A549 (cell line): ENCODE measurements around the gene FBXL13. TPM values are rescaled to one million over a fixed set of nuclear protein-coding genes. Genes with fewer than 3 reads are reported as not detected.
A peak's percentile ranks its signal among the peaks of the same experiment; 100 is the strongest.

Experiments used
- ATAC-seq, 2 experiments: fragments of 200-7000 bp in 1 of 2; fragments of >200 bp in 1 of 2; cut with Nextera tagmentation in 1 of 2; cut with Tn5 transposase in 1 of 2; 3 replicates each; pipeline versions ENCODE4 v1.8.0 to v1.9.1; 2018 to 2020; ENCODE audit warnings: mild to moderate bottlenecking in 1 of 2, moderate library complexity in 1 of 2
- CTCF ChIA-PET: fragments of 300-600 bp; sonication (Branson Sonifier 250); formaldehyde crosslinking; extraction: SDS; loops from one replicate; lab custom pipeline; 2021; ENCODE audit warnings: antibody characterized with exemption, inconsistent platforms; lab: Yijun Ruan, JAX
- POLR2A ChIA-PET: fragments of 350-600 bp; formaldehyde crosslinking; extraction: SDS; loops from one replicate; lab custom pipeline; 2021; ENCODE audit warnings: antibody characterized with exemption, inconsistent platforms; lab: Yijun Ruan, JAX
- DNase-seq, 2 experiments: peaks; one replicate each; pipeline versions ENCODE4 v3.0.0 to v3.0.0-alpha.2; 2011 to 2016; ENCODE audit warnings: low read depth in 1 of 2, low spot score in 1 of 2
- FAIRE-seq: peaks from 2 replicates; lab custom pipeline; 2011; peaks lifted over from hg19 to GRCh38; lab: Jason Lieb, UNC
- H3K27ac ChIP-seq, 2 experiments: fragments of >200 bp; sonication (Bioruptor Twin); formaldehyde crosslinking; 3 replicates each; pipeline ENCODE4 v1.5.1; 2016 to 2017
- H3K4me1 ChIP-seq: fragments of >200 bp; sonication (Bioruptor Twin); formaldehyde crosslinking; 3 replicates; pipeline ENCODE4 v1.6.1; 2016
- H3K4me2 ChIP-seq: fragments of >200 bp; sonication (Bioruptor Twin); formaldehyde crosslinking; 3 replicates; pipeline ENCODE4 v1.6.1; 2016
- H3K4me3 ChIP-seq: fragments of >200 bp; sonication (Bioruptor Twin); formaldehyde crosslinking; 3 replicates; pipeline ENCODE4 v1.5.1; 2016
- H3K9me3 ChIP-seq: fragments of >200 bp; sonication (Bioruptor Twin); formaldehyde crosslinking; 3 replicates; pipeline ENCODE4 v1.6.1; 2016
- CHD2 ChIP-seq: fragments of 150-350 bp; IDR thresholded peaks from 2 replicates; pipeline ENCODE4 v1.6.1; 2014; ENCODE audit warnings: low read length; ENCODE audit not compliant: partially characterized antibody
- FOSB ChIP-seq: fragments of 250-450 bp; sonication (Bioruptor Pico); IDR thresholded peaks from 2 replicates; pipeline ENCODE4 v1.5.0; 2020; ENCODE audit warnings: mild to moderate bottlenecking, moderate library complexity
- FOSL2 ChIP-seq, 2 experiments: fragments of 450-650 bp in 1 of 2; fragments of >200 bp in 1 of 2; sonication (Bioruptor Twin) in 1 of 2; formaldehyde crosslinking; IDR thresholded peaks; 2 replicates each; pipeline versions ENCODE4 v1.5.0 to v1.6.1; 2016 to 2020; ENCODE audit warnings: mild to moderate bottlenecking in 1 of 2, moderate library complexity in 1 of 2
- GATA3 ChIP-seq: IDR thresholded peaks from 2 replicates; pipeline ENCODE4 v1.6.1; 2012; ENCODE audit warnings: borderline replicate concordance
- HDAC2 ChIP-seq: fragments of 200-600 bp; sonication (generic); IDR thresholded peaks from 2 replicates; pipeline ENCODE4 v1.6.1; 2016
- HEYL ChIP-seq: fragments of 250-450 bp; sonication (Bioruptor Pico); IDR thresholded peaks from 2 replicates; pipeline ENCODE4 v1.8.0; 2021; ENCODE audit warnings: mild to moderate bottlenecking, moderate library complexity
- HOXA7 ChIP-seq: fragments of 250-450 bp; sonication (Bioruptor Pico); IDR thresholded peaks from 2 replicates; pipeline ENCODE4 v1.5.0; 2020; ENCODE audit warnings: mild to moderate bottlenecking, moderate library complexity
- HOXB13 ChIP-seq: fragments of 250-450 bp; sonication (Bioruptor Pico); IDR thresholded peaks from 2 replicates; pipeline ENCODE4 v1.5.0; 2020; ENCODE audit warnings: low read depth, mild to moderate bottlenecking, moderate library complexity
- KDM1A ChIP-seq: fragments of 200-600 bp; sonication (generic); IDR thresholded peaks from 2 replicates; pipeline ENCODE4 v1.6.1; 2016; ENCODE audit warnings: low read depth, mild to moderate bottlenecking
- MAFK ChIP-seq: fragments of 450-650 bp; IDR thresholded peaks from 2 replicates; pipeline ENCODE4 v1.6.1; 2014; ENCODE audit not compliant: partially characterized antibody
- NR3C1 ChIP-seq: fragments of >200 bp; sonication (Bioruptor Twin); formaldehyde crosslinking; IDR thresholded peaks from 3 replicates; pipeline ENCODE4 v1.6.1; 2017
- RAD21 ChIP-seq, 2 experiments: fragments of >200 bp in 1 of 2; sonication (Bioruptor Twin) in 1 of 2; formaldehyde crosslinking in 1 of 2; IDR thresholded peaks in 1 of 2; conservative IDR thresholded peaks in 1 of 2; 2 replicates in 1 of 2; 3 replicates in 1 of 2; pipeline ENCODE4 v1.6.1; 2012 to 2018; ENCODE audit warnings: inconsistent platforms in 1 of 2
- RARB ChIP-seq: fragments of 250-450 bp; sonication (Bioruptor Pico); IDR thresholded peaks from 2 replicates; pipeline ENCODE4 v1.8.0; 2021; ENCODE audit warnings: mild to moderate bottlenecking, moderate library complexity
- RFX5 ChIP-seq: fragments of 450-650 bp; IDR thresholded peaks from 2 replicates; pipeline ENCODE4 v1.7.1; 2014; ENCODE audit warnings: antibody characterized with exemption, mild to moderate bottlenecking, moderate library complexity
- RNF2 ChIP-seq: fragments of 200-600 bp; sonication (generic); IDR thresholded peaks from 2 replicates; pipeline ENCODE4 v1.6.1; 2016; ENCODE audit warnings: low read depth, mild to moderate bottlenecking, antibody characterized with exemption, moderate library complexity, borderline replicate concordance
- SREBF2 ChIP-seq: fragments of 450-650 bp; IDR thresholded peaks from 2 replicates; pipeline ENCODE4 v1.6.1; 2014; ENCODE audit warnings: mild to moderate bottlenecking, moderate library complexity
- TFCP2L1 ChIP-seq: fragments of 250-450 bp; sonication (Bioruptor Pico); IDR thresholded peaks from 2 replicates; pipeline ENCODE4 v1.5.0; 2021; ENCODE audit warnings: mild to moderate bottlenecking
- ZC3H11A ChIP-seq: fragments of 450-650 bp; IDR thresholded peaks from 2 replicates; pipeline ENCODE4 v1.6.1; 2014; ENCODE audit warnings: antibody characterized with exemption, mild to moderate bottlenecking
- ZNF302 ChIP-seq: fragments of 250-450 bp; sonication (Bioruptor Pico); IDR thresholded peaks from 2 replicates; pipeline ENCODE4 v1.9.0; 2021; ENCODE audit warnings: inconsistent platforms, mild to moderate bottlenecking, moderate library complexity
- WGBS: methylation state at CpG from one replicate; pipeline ENCODE4 v1.1.6; 2017; ENCODE audit errors: missing lambda C conversion rate; 5-methylcytosine and 5-hydroxymethylcytosine counted together
- polyA plus RNA-seq, 4 experiments: library from polyadenylated mRNA; depleted of rRNA in 3 of 4; stranded (reverse); fragments of >200 nt; fragmentation: RNase III in 1 of 4; extraction: RNeasy Plus Mini Kit Qiagen cat#74134 plus additional on column Dnase treatment in 1 of 4; gene quantifications; 2 replicates in 3 of 4; 3 replicates in 1 of 4; pipeline ENCODE4 v1.2.3, GENCODE V29; 2011 to 2017
- TF ChIP-seq, protein P1 (sequence below): fragments of 200-600 bp; sonication (generic); IDR thresholded peaks from 2 replicates; pipeline ENCODE4 v1.6.1; 2016; ENCODE audit warnings: antibody characterized with exemption, mild to moderate bottlenecking, moderate library complexity
- TF ChIP-seq, protein P2 (sequence below): IDR thresholded peaks from 2 replicates; pipeline ENCODE4 v1.6.1; 2012; ENCODE audit warnings: low read depth, borderline replicate concordance
- TF ChIP-seq, protein P3 (sequence below): fragments of 250-450 bp; sonication (Bioruptor Pico); IDR thresholded peaks from 2 replicates; pipeline ENCODE4 v1.5.0; 2020; ENCODE audit warnings: low read depth, mild to moderate bottlenecking, moderate library complexity
- TF ChIP-seq, protein P4 (sequence below): fragments of 450-650 bp; IDR thresholded peaks from 2 replicates; pipeline ENCODE4 v1.6.1; 2014; ENCODE audit warnings: antibody characterized with exemption
- TF ChIP-seq, protein P5 (sequence below): fragments of 150-350 bp; IDR thresholded peaks from 2 replicates; pipeline ENCODE4 v1.6.1; 2014; ENCODE audit warnings: low read depth, mild to moderate bottlenecking, low read length
- TF ChIP-seq, protein P6 (sequence below): fragments of >200 bp; sonication (Bioruptor Twin); formaldehyde crosslinking; IDR thresholded peaks from 3 replicates; pipeline ENCODE4 v1.5.1; 2016

The FBXL13 gene
- polyA plus RNA-seq, 2 of the 4 experiments (the other 2 are of a cell fraction): 0.45 to 0.70 TPM

DNA sequence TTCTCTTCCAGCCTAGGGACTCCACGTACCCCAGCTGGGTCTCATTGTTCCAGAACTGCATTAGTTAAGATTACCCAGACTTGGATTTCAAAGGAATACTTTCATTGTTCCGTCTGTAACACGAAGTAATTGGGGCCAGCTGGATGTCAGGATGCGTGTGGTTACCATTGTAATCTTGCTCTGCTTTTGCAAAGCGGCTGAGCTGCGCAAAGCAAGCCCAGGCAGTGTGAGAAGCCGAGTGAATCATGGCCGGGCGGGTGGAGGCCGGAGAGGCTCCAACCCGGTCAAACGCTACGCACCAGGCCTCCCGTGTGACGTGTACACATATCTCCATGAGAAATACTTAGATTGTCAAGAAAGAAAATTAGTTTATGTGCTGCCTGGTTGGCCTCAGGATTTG is 140.8 kb downstream of the FBXL13 start:
- ATAC-seq (no peak), DNase-seq (no peak), FAIRE-seq (no peak)
- WGBS: 94% methylated on average over 15 of the region's 15 CpGs
- H3K4me2 ChIP-seq: no peak overlapping the region
- H3K4me1 ChIP-seq: no peaks in the 10 kb centered on the region
- CTCF ChIA-PET: interaction anchor here (1.0 kb wide), 1 partner anchor 8 kb away, joined by 3 read pairs; no protein-coding TSS in a partner anchor
- no peak overlapping the region for H3K4me3 ChIP-seq
- POLR2A ChIA-PET: no interaction called here
- TF ChIP-seq SREBF2 (no peak), ZNF302 (CRISPR knock-in tag) (no peak), CHD2 (no peak), MAFK (no peak), RFX5 (no peak), FOSL2 (IDR thresholded peaks at IDR 0.05) (no peak), FOSL2 (CRISPR knock-in tag; IDR thresholded peaks at IDR 0.05) (no peak), HOXB13 (CRISPR knock-in tag) (no peak), RNF2 (no peak), RARB (CRISPR knock-in tag) (no peak), HDAC2 (no peak)
- TF ChIP-seq, protein P1, sequence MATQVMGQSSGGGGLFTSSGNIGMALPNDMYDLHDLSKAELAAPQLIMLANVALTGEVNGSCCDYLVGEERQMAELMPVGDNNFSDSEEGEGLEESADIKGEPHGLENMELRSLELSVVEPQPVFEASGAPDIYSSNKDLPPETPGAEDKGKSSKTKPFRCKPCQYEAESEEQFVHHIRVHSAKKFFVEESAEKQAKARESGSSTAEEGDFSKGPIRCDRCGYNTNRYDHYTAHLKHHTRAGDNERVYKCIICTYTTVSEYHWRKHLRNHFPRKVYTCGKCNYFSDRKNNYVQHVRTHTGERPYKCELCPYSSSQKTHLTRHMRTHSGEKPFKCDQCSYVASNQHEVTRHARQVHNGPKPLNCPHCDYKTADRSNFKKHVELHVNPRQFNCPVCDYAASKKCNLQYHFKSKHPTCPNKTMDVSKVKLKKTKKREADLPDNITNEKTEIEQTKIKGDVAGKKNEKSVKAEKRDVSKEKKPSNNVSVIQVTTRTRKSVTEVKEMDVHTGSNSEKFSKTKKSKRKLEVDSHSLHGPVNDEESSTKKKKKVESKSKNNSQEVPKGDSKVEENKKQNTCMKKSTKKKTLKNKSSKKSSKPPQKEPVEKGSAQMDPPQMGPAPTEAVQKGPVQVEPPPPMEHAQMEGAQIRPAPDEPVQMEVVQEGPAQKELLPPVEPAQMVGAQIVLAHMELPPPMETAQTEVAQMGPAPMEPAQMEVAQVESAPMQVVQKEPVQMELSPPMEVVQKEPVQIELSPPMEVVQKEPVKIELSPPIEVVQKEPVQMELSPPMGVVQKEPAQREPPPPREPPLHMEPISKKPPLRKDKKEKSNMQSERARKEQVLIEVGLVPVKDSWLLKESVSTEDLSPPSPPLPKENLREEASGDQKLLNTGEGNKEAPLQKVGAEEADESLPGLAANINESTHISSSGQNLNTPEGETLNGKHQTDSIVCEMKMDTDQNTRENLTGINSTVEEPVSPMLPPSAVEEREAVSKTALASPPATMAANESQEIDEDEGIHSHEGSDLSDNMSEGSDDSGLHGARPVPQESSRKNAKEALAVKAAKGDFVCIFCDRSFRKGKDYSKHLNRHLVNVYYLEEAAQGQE: no peak
- TF ChIP-seq, protein P2, sequence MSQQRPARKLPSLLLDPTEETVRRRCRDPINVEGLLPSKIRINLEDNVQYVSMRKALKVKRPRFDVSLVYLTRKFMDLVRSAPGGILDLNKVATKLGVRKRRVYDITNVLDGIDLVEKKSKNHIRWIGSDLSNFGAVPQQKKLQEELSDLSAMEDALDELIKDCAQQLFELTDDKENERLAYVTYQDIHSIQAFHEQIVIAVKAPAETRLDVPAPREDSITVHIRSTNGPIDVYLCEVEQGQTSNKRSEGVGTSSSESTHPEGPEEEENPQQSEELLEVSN: no peak
- TF ChIP-seq, protein P3, sequence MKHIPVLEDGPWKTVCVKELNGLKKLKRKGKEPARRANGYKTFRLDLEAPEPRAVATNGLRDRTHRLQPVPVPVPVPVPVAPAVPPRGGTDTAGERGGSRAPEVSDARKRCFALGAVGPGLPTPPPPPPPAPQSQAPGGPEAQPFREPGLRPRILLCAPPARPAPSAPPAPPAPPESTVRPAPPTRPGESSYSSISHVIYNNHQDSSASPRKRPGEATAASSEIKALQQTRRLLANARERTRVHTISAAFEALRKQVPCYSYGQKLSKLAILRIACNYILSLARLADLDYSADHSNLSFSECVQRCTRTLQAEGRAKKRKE (CRISPR knock-in tag): no peak
- TF ChIP-seq, protein P4, sequence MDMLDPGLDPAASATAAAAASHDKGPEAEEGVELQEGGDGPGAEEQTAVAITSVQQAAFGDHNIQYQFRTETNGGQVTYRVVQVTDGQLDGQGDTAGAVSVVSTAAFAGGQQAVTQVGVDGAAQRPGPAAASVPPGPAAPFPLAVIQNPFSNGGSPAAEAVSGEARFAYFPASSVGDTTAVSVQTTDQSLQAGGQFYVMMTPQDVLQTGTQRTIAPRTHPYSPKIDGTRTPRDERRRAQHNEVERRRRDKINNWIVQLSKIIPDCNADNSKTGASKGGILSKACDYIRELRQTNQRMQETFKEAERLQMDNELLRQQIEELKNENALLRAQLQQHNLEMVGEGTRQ: no peak
- no peaks in the 10 kb centered on the region for H3K9me3 ChIP-seq
- H3K27ac ChIP-seq: no peak overlapping the region

DNA sequence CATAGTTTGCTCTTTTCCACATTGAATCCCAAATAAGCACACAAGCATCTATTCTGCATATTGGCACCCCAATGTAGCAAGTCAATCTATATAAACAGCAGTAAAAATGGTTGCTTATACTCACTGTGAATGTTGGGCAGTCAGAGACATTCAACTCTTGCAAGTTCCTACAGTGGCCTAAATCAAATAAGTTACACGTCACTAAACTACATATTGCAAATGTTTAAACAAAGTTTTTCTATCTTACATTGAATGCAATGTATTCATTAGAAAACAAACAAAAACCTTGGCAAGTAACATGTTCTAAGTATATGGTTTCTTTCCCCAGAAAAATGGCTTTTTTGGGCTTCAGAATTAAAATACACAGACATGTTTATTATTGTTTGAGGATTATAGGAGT is 142.8 kb downstream of the FBXL13 start:
- DNase-seq: no peak
- Histone ChIP-seq H3K4me3 (no peak overlapping the region), H3K9me3 (no peaks in the 10 kb centered on the region), H3K27ac (no peak overlapping the region)
- no peak for TF ChIP-seq ZC3H11A
- no peak for TF ChIP-seq RAD21 (conservative IDR thresholded peaks at IDR 0.05 in 1 of 2, IDR thresholded peaks at IDR 0.05 in 1 of 2)
- TF ChIP-seq FOSB (CRISPR knock-in tag): no peak
- no peak for TF ChIP-seq HOXA7 (CRISPR knock-in tag)
- TF ChIP-seq, protein P5, sequence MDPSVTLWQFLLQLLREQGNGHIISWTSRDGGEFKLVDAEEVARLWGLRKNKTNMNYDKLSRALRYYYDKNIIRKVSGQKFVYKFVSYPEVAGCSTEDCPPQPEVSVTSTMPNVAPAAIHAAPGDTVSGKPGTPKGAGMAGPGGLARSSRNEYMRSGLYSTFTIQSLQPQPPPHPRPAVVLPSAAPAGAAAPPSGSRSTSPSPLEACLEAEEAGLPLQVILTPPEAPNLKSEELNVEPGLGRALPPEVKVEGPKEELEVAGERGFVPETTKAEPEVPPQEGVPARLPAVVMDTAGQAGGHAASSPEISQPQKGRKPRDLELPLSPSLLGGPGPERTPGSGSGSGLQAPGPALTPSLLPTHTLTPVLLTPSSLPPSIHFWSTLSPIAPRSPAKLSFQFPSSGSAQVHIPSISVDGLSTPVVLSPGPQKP: no peak
- no peak for TF ChIP-seq KDM1A
- TF ChIP-seq NR3C1: no peak
- no peak for TF ChIP-seq TFCP2L1 (CRISPR knock-in tag)
- TF ChIP-seq, protein P6, sequence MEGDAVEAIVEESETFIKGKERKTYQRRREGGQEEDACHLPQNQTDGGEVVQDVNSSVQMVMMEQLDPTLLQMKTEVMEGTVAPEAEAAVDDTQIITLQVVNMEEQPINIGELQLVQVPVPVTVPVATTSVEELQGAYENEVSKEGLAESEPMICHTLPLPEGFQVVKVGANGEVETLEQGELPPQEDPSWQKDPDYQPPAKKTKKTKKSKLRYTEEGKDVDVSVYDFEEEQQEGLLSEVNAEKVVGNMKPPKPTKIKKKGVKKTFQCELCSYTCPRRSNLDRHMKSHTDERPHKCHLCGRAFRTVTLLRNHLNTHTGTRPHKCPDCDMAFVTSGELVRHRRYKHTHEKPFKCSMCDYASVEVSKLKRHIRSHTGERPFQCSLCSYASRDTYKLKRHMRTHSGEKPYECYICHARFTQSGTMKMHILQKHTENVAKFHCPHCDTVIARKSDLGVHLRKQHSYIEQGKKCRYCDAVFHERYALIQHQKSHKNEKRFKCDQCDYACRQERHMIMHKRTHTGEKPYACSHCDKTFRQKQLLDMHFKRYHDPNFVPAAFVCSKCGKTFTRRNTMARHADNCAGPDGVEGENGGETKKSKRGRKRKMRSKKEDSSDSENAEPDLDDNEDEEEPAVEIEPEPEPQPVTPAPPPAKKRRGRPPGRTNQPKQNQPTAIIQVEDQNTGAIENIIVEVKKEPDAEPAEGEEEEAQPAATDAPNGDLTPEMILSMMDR: no peak
- TF ChIP-seq HEYL: no peak
- TF ChIP-seq GATA3: no peak
- TF ChIP-seq HOXB13 (CRISPR knock-in tag): no peak
- TF ChIP-seq, protein P2: no peak
- TF ChIP-seq, all 56 proteins: peak for 0
- Histone ChIP-seq H3K4me2 (0 out of 3 replicates have a peak overlapping the region, but pooled peaks have one; percentile 7), H3K4me1 (peaks cover 10% of the 10 kb centered on the region)
- 46% methylated on average over 1 of the region's 1 CpG for WGBS
- FAIRE-seq (no peak), ATAC-seq (no peak)
- ChIA-PET POLR2A (no interaction called here), CTCF (no interaction called here)
